HL-60 (cell line): Measurements from ENCODE around the gene SLAIN2.

Source experiments
- CTCF ChIP-seq: IDR thresholded peaks from one replicate; pipeline ENCODE4 v1.5.1; 2011; ENCODE audit warnings: low read length, control low read depth, inconsistent platforms; ENCODE audit not compliant: insufficient read depth
- GABPA ChIP-seq: IDR thresholded peaks from 2 replicates; pipeline ENCODE4 v1.6.1; 2012; ENCODE audit warnings: low read depth
- POLR2AphosphoS5 ChIP-seq: IDR thresholded peaks from 2 replicates; pipeline ENCODE4 v1.6.1; 2012; ENCODE audit warnings: low read depth
- TF ChIP-seq, protein P1 (sequence below): IDR thresholded peaks from 2 replicates; pipeline ENCODE4 v1.6.1; 2012; ENCODE audit warnings: low read depth; ENCODE audit not compliant: insufficient replicate concordance

DNA sequence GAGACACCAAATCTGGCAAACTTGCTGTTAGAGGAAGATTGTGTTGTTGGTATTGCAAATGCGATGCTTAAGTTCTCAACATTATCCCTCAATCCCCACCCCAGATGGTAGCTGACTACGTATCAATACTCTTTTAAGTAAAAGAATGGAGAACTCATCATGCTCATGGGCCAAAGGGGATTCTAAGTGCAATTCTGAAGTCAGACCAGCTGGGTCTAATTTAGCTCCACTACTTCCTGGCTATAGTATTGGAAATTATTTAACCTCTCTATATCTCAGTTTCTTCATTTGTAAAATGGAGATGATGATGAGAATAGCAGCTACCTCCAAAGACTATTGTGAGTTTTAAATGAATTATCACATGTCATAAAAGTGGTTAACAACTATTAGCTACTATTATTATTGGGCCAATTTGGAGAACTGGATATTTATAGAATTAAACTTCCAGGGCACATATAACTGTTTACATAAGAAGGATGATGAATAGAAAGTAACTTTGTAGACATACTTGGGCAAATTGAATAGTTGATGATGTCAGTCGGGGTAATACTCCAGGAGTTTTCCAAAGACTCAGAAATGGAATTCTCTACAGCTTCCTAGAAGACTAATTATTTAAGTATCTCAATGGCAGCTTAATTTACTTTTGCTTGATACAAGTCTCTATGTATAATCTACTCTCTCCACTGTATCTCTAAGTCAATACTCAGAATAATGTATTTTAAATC lies 5.0 kb upstream of the SLAIN2 start:
- no peak for TF ChIP-seq CTCF
- TF ChIP-seq GABPA = no peak
- TF ChIP-seq POLR2AphosphoS5 = no peak
- TF ChIP-seq, protein P1, sequence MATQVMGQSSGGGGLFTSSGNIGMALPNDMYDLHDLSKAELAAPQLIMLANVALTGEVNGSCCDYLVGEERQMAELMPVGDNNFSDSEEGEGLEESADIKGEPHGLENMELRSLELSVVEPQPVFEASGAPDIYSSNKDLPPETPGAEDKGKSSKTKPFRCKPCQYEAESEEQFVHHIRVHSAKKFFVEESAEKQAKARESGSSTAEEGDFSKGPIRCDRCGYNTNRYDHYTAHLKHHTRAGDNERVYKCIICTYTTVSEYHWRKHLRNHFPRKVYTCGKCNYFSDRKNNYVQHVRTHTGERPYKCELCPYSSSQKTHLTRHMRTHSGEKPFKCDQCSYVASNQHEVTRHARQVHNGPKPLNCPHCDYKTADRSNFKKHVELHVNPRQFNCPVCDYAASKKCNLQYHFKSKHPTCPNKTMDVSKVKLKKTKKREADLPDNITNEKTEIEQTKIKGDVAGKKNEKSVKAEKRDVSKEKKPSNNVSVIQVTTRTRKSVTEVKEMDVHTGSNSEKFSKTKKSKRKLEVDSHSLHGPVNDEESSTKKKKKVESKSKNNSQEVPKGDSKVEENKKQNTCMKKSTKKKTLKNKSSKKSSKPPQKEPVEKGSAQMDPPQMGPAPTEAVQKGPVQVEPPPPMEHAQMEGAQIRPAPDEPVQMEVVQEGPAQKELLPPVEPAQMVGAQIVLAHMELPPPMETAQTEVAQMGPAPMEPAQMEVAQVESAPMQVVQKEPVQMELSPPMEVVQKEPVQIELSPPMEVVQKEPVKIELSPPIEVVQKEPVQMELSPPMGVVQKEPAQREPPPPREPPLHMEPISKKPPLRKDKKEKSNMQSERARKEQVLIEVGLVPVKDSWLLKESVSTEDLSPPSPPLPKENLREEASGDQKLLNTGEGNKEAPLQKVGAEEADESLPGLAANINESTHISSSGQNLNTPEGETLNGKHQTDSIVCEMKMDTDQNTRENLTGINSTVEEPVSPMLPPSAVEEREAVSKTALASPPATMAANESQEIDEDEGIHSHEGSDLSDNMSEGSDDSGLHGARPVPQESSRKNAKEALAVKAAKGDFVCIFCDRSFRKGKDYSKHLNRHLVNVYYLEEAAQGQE = no peak
